Karpas-422 (cell line): ENCODE data around the gene QRFPR. TPM values are rescaled to one million over a fixed set of nuclear protein-coding genes. Genes with fewer than 3 reads are reported as not detected.
"Not testable (repeated sequence)": the region's sequence is repeated elsewhere in the genome, so short reads cannot be mapped to it uniquely, and the experiment has no call there.

ENCODE experiments used
- DNase-seq: peaks from one replicate; pipeline ENCODE4 v3.0.0-alpha.2; 2015
- H2AFZ ChIP-seq: fragments of 200-600 bp; sonication (generic); 2 replicates; pipeline ENCODE4 v1.6.1; 2014; ENCODE audit warnings: antibody characterized with exemption, low read length, mixed read lengths
- H3K27ac ChIP-seq: fragments of 200-600 bp; sonication (generic); 2 replicates; pipeline ENCODE4 v1.5.1; 2014; ENCODE audit warnings: mild to moderate bottlenecking, low read length, moderate library complexity
- H3K27me3 ChIP-seq: fragments of 200-600 bp; sonication (generic); 2 replicates; pipeline ENCODE4 v1.6.1; 2014; ENCODE audit warnings: low read length, mixed read lengths
- H3K36me3 ChIP-seq: fragments of 200-600 bp; sonication (generic); 2 replicates; pipeline ENCODE4 v1.6.1; 2014; ENCODE audit warnings: low read length, mixed read lengths; ENCODE audit not compliant: insufficient read depth
- H3K4me1 ChIP-seq: fragments of 200-600 bp; sonication (generic); 2 replicates; pipeline ENCODE4 v1.6.1; 2014; ENCODE audit warnings: mild to moderate bottlenecking, low read length, mixed read lengths
- H3K4me2 ChIP-seq: fragments of 200-600 bp; sonication (generic); 2 replicates; pipeline ENCODE4 v1.6.1; 2014; ENCODE audit warnings: low read length, low read depth, mild to moderate bottlenecking; ENCODE audit not compliant: poor library complexity, severe bottlenecking
- H3K4me3 ChIP-seq: fragments of 200-600 bp; sonication (generic); 2 replicates; pipeline ENCODE4 v1.5.1; 2014; ENCODE audit warnings: mild to moderate bottlenecking, antibody characterized with exemption, low read length, mixed read lengths
- H3K79me2 ChIP-seq: fragments of 200-600 bp; sonication (generic); 2 replicates; pipeline ENCODE4 v1.6.1; 2014; ENCODE audit warnings: mild to moderate bottlenecking, low read length, mixed read lengths
- H3K9ac ChIP-seq: fragments of 200-600 bp; sonication (generic); 2 replicates; pipeline ENCODE4 v1.6.0; 2014; ENCODE audit warnings: low read length
- H3K9me2 ChIP-seq: fragments of 200-600 bp; sonication (generic), shearing (Covaris generic); replicated peaks from 2 replicates; pipeline ENCODE4 v1.6.0; 2014; ENCODE audit warnings: mild to moderate bottlenecking, low read length, moderate library complexity; ENCODE audit not compliant: insufficient read depth
- H3K9me3 ChIP-seq: fragments of 300-700, 200-600 bp; sonication (generic); 2 replicates; pipeline ENCODE4 v1.6.1; 2014; ENCODE audit warnings: low read length, mixed read lengths
- H4K20me1 ChIP-seq: fragments of 200-600 bp; sonication (generic); 2 replicates; pipeline ENCODE4 v1.6.1; 2014; ENCODE audit warnings: mild to moderate bottlenecking, antibody characterized with exemption, low read length, low read depth; ENCODE audit not compliant: insufficient read depth
- total RNA-seq: library from RNA; depleted of rRNA; stranded (reverse); fragments of >200 nt; shearing (Covaris generic); gene quantifications from 2 replicates; pipeline ENCODE4 v1.2.3, GENCODE V29; 2014; ENCODE audit warnings: low replicate concordance; rRNA removed

The QRFPR gene
- not detected in 2 replicates for total RNA-seq

- no peak within 1 kb of the TSS for H3K27ac ChIP-seq
- no peak within 1 kb of the TSS for H3K9ac ChIP-seq
- H3K36me3 ChIP-seq, result no peaks in the 10 kb centered on the region
- H3K4me1 ChIP-seq, result no peaks in the 10 kb centered on the region
- DNase-seq, result no peak
- no peaks in the 10 kb centered on the region for H3K9me3 ChIP-seq
- H3K4me2 ChIP-seq, result no peak within 1 kb of the TSS
- H3K27me3 ChIP-seq, result no peaks in the 10 kb centered on the region
- no peaks in the 10 kb centered on the region for H3K9me2 ChIP-seq
- no peak within 1 kb of the TSS for H3K4me3 ChIP-seq
- H4K20me1 ChIP-seq, result no peaks in the 10 kb centered on the region
- no peak within 1 kb of the TSS for H2AFZ ChIP-seq
- no peaks in the 10 kb centered on the region for H3K79me2 ChIP-seq
Measured at GRCh38 chr4:121380776-121381462, at the start of gene QRFPR. QRFPR (minus strand) TSS chr4:121381018; CDS start chr4:121380647, 371 bp downstream.

- Histone ChIP-seq H2AFZ (no peak overlapping the region), H3K4me1 (no peaks in the 10 kb centered on the region), H3K79me2 (no peaks in the 10 kb centered on the region), H3K9ac (no peak overlapping the region), H3K36me3 (no peaks in the 10 kb centered on the region), H3K27me3 (no peaks in the 10 kb centered on the region; the same call in 1 of the 2 replicates), H3K4me2 (no peak overlapping the region), H3K9me3 (no peaks in the 10 kb centered on the region), H3K9me2 (no peaks in the 10 kb centered on the region), H3K4me3 (no peak overlapping the region), H4K20me1 (no peaks in the 10 kb centered on the region), H3K27ac (no peak overlapping the region)
- DNase-seq, result no peak
Measured at GRCh38 chr4:121428721-121429120, 47.9 kb upstream of the QRFPR start.

GRCh38 chr4:121421594-121421993, 40.8 kb upstream of the QRFPR start:
- no peaks in the 10 kb centered on the region for H3K79me2 ChIP-seq
- H3K9me3 ChIP-seq, result no peaks in the 10 kb centered on the region
- DNase-seq, result no peak
- no peaks in the 10 kb centered on the region for H3K9me2 ChIP-seq
- H3K27me3 ChIP-seq, result no peaks in the 10 kb centered on the region
- H3K4me2 ChIP-seq, result no peak overlapping the region
- no peak overlapping the region for H3K4me3 ChIP-seq
- H2AFZ ChIP-seq, result no peak overlapping the region
- H4K20me1 ChIP-seq, result no peaks in the 10 kb centered on the region
- no peaks in the 10 kb centered on the region for H3K4me1 ChIP-seq
- no peak overlapping the region for H3K9ac ChIP-seq
- H3K36me3 ChIP-seq, result no peaks in the 10 kb centered on the region
- no peak overlapping the region for H3K27ac ChIP-seq

GRCh38 chr4:121411151-121411744, 30.4 kb upstream of the QRFPR start:
- Histone ChIP-seq H3K27me3 (no peaks in the 10 kb centered on the region), H3K9me3 (no peaks in the 10 kb centered on the region), H3K9me2 (no peaks in the 10 kb centered on the region), H3K36me3 (no peaks in the 10 kb centered on the region), H3K4me1 (no peaks in the 10 kb centered on the region), H3K27ac (no peak overlapping the region), H3K79me2 (no peaks in the 10 kb centered on the region), H3K4me3 (no peak overlapping the region), H2AFZ (no peak overlapping the region), H4K20me1 (no peaks in the 10 kb centered on the region), H3K4me2 (no peak overlapping the region), H3K9ac (no peak overlapping the region)
- no peak for DNase-seq

GRCh38 chr4:121408567-121408966, 27.7 kb upstream of the QRFPR start:
- H3K9me2 ChIP-seq, H3K4me3 ChIP-seq, H3K27ac ChIP-seq, H3K27me3 ChIP-seq, H3K36me3 ChIP-seq, H3K9me3 ChIP-seq, H3K79me2 ChIP-seq, H2AFZ ChIP-seq, H3K4me1 ChIP-seq, H3K9ac ChIP-seq, H4K20me1 ChIP-seq, H3K4me2 ChIP-seq, DNase-seq: not testable (repeated sequence)

- no peaks in the 10 kb centered on the region for H3K27me3 ChIP-seq
- no peaks in the 10 kb centered on the region for H3K36me3 ChIP-seq
- H3K9me3 ChIP-seq, result no peaks in the 10 kb centered on the region
- no peak overlapping the region for H3K9ac ChIP-seq
- no peak overlapping the region for H3K4me3 ChIP-seq
- no peaks in the 10 kb centered on the region for H3K4me1 ChIP-seq
- H4K20me1 ChIP-seq, result no peaks in the 10 kb centered on the region
- H3K4me2 ChIP-seq, result no peak overlapping the region
- H3K27ac ChIP-seq, result no peak overlapping the region
- H2AFZ ChIP-seq, result no peak overlapping the region
- no peak for DNase-seq
- H3K9me2 ChIP-seq, result no peaks in the 10 kb centered on the region
- no peaks in the 10 kb centered on the region for H3K79me2 ChIP-seq
Measured at GRCh38 chr4:121400632-121401031, 19.8 kb upstream of the QRFPR start.

- H3K4me1 ChIP-seq, result no peaks in the 10 kb centered on the region
- H3K27me3 ChIP-seq, result no peaks in the 10 kb centered on the region
- no peak overlapping the region for H3K4me2 ChIP-seq
- no peaks in the 10 kb centered on the region for H4K20me1 ChIP-seq
- no peak overlapping the region for H3K4me3 ChIP-seq
- H3K27ac ChIP-seq, result no peak overlapping the region
- H3K9ac ChIP-seq, result no peak overlapping the region
- H3K9me2 ChIP-seq, result no peaks in the 10 kb centered on the region
- no peak overlapping the region for H2AFZ ChIP-seq
- H3K9me3 ChIP-seq, result no peaks in the 10 kb centered on the region
- no peaks in the 10 kb centered on the region for H3K36me3 ChIP-seq
- H3K79me2 ChIP-seq, result no peaks in the 10 kb centered on the region
- no peak for DNase-seq
Measured at GRCh38 chr4:121397941-121398601, 17.3 kb upstream of the QRFPR start.

GRCh38 chr4:121397434-121397833, 16.6 kb upstream of the QRFPR start:
- H3K9me2 ChIP-seq, result no peaks in the 10 kb centered on the region
- H3K4me2 ChIP-seq, result no peak overlapping the region
- no peaks in the 10 kb centered on the region for H3K27me3 ChIP-seq
- H4K20me1 ChIP-seq, result no peaks in the 10 kb centered on the region
- no peaks in the 10 kb centered on the region for H3K4me1 ChIP-seq
- no peaks in the 10 kb centered on the region for H3K79me2 ChIP-seq
- H3K36me3 ChIP-seq, result no peaks in the 10 kb centered on the region
- no peaks in the 10 kb centered on the region for H3K9me3 ChIP-seq
- no peak for DNase-seq
- H3K4me3 ChIP-seq, result no peak overlapping the region
- no peak overlapping the region for H3K27ac ChIP-seq
- no peak overlapping the region for H2AFZ ChIP-seq
- H3K9ac ChIP-seq, result no peak overlapping the region
